Activated CD8-positive, alpha-beta memory T cell treated with anti-CD3 and anti-CD28 coated beads, Interleukin-2, amount 50 U/mL, for 24 hours (primary cell): ENCODE results near the gene LRRC17.
"Not testable (repeated sequence)": the region's sequence is repeated elsewhere in the genome, so short reads cannot be mapped to it uniquely, and the experiment has no call there.

Experiments
- DNase-seq: peaks from one replicate; pipeline ENCODE4 v3.0.0-alpha.2; 2020; ENCODE audit errors: extremely low read depth

The LRRC17 gene

GRCh38 chr7:102942868-102943267 is 30.1 kb downstream of the LRRC17 start:
- DNase-seq: no peak

- DNase-seq: no peak
These were observed 30.8 kb downstream of the LRRC17 start for GRCh38 chr7:102943423-102944169.

DNA sequence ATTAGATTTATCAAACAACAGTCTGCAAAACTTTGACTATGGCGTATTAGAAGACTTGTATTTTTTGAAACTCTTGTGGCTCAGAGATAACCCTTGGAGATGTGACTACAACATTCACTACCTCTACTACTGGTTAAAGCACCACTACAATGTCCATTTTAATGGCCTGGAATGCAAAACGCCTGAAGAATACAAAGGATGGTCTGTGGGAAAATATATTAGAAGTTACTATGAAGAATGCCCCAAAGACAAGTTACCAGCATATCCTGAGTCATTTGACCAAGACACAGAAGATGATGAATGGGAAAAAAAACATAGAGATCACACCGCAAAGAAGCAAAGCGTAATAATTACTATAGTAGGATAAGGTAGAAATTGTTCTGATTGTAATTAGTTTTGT is 31.4 kb downstream of the LRRC17 start:
- DNase-seq: no peak

DNA sequence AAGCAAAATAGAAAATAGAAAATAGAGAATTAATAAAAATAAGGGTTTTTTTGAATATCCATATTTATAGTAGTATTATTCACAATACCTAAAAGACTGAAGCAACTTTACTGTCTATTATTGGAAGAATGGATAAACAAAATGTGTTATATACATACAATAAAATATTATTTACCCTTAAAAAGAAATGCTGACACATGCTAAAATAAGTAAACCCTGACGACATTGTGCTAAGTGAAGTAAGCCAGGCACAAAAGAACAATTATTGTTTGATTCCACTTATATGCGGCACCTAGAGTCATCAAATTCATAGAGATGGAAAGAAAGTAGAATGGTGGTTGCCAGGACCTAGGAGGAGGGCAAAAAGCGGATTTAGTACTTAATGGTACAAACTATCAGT is 39.0 kb downstream of the LRRC17 start:
- DNase-seq: no peak

GRCh38 chr7:102953406-102953805 is 40.6 kb downstream of the LRRC17 start:
- no peak for DNase-seq

- not testable (repeated sequence) for DNase-seq
These were observed 41.6 kb downstream of the LRRC17 start for GRCh38 chr7:102954359-102954758.

- DNase-seq: not testable (repeated sequence)
These were observed 45.2 kb downstream of the LRRC17 start for GRCh38 chr7:102958004-102958403.

DNA sequence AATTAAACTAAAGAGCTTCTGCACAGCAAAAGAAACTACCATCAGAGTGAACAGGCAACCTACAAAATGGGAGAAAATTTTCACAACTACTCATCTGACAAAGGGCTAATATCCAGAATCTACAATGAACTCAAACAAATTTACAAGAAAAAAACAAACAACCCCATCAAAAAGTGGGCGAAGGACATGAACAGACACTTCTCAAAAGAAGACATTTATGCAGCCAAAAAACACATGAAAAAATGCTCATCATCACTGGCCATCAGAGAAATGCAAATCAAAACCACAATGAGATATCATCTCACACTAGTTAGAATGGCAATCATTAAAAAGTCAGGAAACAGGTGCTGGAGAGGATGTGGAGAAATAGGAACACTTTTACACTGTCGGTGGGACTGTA is 49.2 kb downstream of the LRRC17 start:
- not testable (repeated sequence) for DNase-seq

GRCh38 chr7:102966465-102966864 is 53.7 kb downstream of the LRRC17 start:
- DNase-seq: no peak

- no peak for DNase-seq
These were observed 55.0 kb downstream of the LRRC17 start for GRCh38 chr7:102967798-102968197.

- DNase-seq: no peak
These were observed 60.4 kb downstream of the LRRC17 start for GRCh38 chr7:102973096-102973802.

DNA sequence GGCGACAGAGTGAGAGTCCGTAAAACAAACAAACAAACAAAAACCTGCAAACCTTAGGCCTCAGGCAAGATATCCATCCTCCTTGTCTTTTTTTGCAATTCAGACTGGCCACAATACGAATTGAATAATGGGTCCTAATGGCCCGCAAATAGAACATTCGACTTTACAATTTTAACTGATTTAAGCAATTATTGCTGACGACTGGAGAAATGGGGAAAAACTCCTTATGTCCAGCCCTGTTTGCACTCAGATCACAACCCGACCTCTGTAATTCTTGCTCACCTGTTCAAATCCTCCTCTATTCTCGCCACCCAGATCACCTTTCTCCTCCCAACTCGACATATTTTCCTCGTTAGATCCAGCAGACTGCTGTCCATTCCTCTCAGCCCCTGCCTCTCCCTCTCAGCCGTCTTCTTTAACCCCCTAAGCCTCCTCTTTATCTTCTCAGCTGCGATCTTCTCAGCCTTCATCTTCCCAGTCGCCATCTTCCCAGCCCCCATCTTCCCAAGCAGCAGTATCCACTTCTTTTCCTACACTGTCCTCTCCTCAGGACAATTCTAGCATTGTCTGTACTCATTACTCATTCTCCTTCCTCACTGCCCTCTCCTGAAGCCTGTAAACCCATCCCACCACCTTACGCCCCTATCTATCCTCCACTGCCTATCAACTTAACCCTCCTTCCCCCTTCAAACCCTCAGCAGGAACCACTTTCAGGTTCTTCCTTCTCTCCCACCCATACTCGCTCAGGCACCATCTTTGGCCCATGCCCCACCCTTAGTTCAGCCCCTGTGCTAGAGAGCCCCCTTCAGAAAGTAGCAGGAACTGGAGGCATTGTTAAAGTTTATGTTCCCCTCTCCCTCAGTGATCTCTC is 61.8 kb downstream of the LRRC17 start:
- no peak for DNase-seq

GRCh38 chr7:102975854-102976253 is 63.1 kb downstream of the LRRC17 start:
- no peak for DNase-seq

DNA sequence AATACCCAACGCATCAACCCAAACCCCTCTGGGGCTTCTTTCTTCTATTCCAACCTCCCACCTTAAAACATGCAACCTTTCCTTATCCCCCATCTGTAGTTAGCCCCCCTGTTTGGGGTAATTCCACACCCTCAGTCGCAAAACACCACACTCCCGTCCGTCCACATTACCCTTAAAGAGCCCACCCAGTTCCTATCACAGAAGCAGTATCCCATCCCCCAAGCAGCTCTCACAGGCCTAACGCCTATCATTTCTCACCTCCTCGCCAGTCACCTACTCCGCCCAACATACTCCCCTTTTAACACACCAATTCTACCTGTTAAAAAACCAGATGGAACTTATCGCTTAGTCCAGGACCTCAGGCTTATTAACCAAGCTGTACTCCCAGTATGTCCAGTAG is 63.7 kb downstream of the LRRC17 start:
- no peak for DNase-seq

DNA sequence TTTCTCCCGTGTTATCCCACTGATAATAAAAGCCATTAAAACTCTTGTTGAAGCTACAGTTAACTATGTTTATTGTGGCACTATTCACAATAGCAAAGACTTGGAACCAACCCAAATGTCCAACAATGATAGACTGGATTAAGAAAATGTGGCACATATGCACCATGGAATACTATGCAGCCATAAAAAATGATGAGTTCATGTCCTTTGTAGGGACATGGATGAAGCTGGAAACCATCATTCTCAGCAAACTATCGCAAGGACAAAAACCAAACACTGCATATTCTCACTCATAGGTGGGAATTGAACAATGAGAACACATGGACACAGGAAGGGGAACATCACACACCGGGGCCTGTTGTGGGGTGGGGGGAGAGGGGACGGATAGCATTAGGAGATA is 64.8 kb downstream of the LRRC17 start:
- DNase-seq: not testable (repeated sequence)

- DNase-seq: no peak
These were observed 65.5 kb downstream of the LRRC17 start for GRCh38 chr7:102978284-102978683.

GRCh38 chr7:102979670-102980069 is 66.9 kb downstream of the LRRC17 start:
- no peak for DNase-seq

DNA sequence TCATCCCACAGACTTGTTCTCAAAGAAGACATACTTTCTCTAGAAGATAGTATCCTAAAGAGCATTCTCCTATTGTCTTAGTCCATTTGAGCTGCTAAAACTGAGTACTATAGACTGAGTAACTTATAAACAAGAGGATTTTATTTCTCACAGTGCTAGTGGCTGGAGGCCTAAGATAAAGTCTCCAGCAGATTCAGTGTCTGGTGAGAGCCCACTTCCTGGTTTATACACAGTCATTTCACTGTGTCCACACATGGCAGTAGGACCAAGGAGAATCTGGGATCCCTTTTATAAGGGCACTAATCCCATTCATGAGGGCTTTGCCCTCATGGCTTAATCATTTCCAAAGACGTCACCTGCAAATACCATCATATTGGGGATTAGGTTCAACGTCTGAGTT is 68.7 kb downstream of the LRRC17 start:
- DNase-seq: no peak

DNA sequence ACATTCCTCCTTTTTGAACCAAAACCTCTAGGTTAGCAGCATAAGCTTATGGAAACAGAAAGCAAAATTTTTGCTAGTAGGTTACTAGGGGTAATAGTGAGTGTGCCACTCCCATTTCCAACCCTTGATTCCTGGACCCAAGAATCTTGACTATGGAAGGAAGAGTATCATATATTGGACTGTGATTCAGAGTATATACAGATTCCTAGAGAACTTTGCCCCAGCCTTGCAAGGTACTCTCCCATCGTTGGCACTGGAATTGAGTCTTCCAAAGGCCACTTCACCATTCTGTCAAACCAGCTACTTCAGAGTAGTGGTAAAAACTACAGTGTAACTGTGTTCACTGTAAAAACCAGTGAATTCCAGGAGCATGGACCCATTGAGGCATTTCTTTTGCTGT is 69.4 kb downstream of the LRRC17 start:
- no peak for DNase-seq

- DNase-seq: no peak
These were observed 70.8 kb downstream of the LRRC17 start for GRCh38 chr7:102983602-102984001.

DNA sequence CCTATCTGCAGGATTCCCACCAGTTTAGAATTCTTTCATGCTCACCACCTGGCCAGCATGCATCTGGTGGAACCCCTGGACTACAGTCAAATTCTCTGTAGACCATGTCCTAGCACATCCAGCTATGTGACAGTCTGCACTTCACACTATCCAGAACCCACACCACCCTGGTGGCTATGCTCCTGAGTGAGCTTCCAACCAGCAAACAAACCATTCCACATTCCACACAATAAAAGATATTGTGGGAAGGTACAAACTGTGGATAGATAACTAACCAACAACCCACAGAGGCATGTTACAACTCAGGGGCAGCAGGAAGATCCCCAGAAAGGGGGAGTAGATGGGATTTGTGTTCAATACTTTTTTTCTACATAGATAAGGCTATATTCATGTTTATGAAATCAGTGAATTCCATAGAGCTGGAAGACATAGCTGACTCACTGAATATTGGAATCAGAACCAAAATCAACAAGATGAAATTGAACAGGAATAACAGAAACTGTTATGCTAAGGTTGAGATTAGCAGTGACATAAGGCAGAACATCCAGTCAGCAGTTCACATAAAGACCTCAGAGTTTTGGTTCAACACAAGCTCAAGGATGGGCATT is 72.5 kb downstream of the LRRC17 start:
- no peak for DNase-seq

- DNase-seq: no peak
These were observed 75.3 kb downstream of the LRRC17 start for GRCh38 chr7:102988088-102988487.
